Measurements from ENCODE around the gene ATP8A2. TPM values are rescaled to one million over a fixed set of nuclear protein-coding genes. Genes with fewer than 3 reads are reported as not detected.

Gene ATP8A2
- total RNA-seq, 2 donors from 2014 or later, result 0.41 to 1.6 TPM

- TF ChIP-seq CTCF (IDR thresholded peaks at IDR 0.05), result no peak
- Histone ChIP-seq H3K4me3 (no peak overlapping the region), H3K36me3 (no peaks in the 10 kb centered on the region), H3K27me3 (replicated peaks; ENCODE audit: insufficient read depth) (no peaks in the 10 kb centered on the region), H3K4me1 (ENCODE audit: control insufficient read depth in 1 of 2, low read depth in 2 of 2) (no peaks in the 10 kb centered on the region), H3K9me3 (no peaks in the 10 kb centered on the region), H3K27ac (no peak overlapping the region)
- ATAC-seq (ENCODE audit: insufficient number of reproducible peaks, low FRiP score, low read depth) (no peak), DNase-seq (ENCODE audit: low spot score) (no peak)
Measured at GRCh38 chr13:25518441-25518840, 146.7 kb downstream of the ATP8A2 start.

DNA sequence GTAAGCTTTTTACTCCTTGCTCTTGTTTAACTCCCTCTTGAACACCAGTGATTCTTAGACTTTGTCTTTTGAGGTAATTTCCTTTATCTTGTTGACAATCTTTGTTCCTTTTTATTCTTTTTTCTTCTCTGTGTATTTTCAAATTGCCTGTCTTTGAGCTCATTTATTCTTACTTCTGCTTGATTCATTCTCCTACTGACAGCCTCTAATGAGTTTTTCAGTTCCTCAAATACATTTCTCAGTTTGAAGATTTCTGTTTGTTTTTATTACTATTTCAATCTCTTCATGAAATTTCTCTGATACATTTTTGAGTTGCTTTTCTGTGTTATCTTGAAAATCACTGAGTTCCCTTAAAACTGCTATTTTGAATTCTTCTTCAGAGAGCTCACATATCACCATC is 154.1 kb downstream of the ATP8A2 start:
- no peak for DNase-seq (ENCODE audit: low spot score)
- no peak for ATAC-seq (ENCODE audit: insufficient number of reproducible peaks, low FRiP score, low read depth)
- no peak for TF ChIP-seq CTCF (IDR thresholded peaks at IDR 0.05)
- H3K4me1 ChIP-seq (ENCODE audit: control insufficient read depth in 1 of 2, low read depth in 2 of 2), result no peaks in the 10 kb centered on the region
- no peak overlapping the region for H3K27ac ChIP-seq
- H3K9me3 ChIP-seq, result peaks cover 8% of the 10 kb centered on the region
- H3K27me3 ChIP-seq (replicated peaks; ENCODE audit: insufficient read depth), result no peaks in the 10 kb centered on the region
- no peak overlapping the region for H3K4me3 ChIP-seq
- H3K36me3 ChIP-seq, result no peaks in the 10 kb centered on the region

DNA sequence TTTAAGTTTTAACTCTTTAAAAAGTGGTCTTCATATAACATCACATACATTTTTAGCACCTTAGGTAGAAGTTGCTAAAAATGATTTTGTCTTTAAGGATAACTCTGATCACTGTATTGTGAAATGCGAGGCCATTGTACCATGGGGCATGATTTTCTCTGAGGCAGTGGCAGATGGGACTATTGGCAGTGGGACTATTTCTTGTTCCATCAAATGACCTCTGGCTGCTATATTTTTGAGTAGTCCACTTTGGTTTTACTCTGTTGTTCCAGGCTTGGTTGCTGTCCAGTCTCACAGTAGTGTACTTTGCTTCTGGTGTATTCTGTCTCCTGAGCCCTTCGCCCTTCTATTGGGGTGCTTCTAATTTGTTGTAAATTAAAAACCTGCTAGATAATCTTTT is 156.5 kb downstream of the ATP8A2 start:
- Histone ChIP-seq H3K4me3 (no peak overlapping the region), H3K9me3 (peaks cover 8% of the 10 kb centered on the region), H3K36me3 (no peaks in the 10 kb centered on the region), H3K27ac (no peak overlapping the region), H3K4me1 (ENCODE audit: control insufficient read depth in 1 of 2, low read depth in 2 of 2) (no peaks in the 10 kb centered on the region), H3K27me3 (replicated peaks; ENCODE audit: insufficient read depth) (no peaks in the 10 kb centered on the region)
- DNase-seq (ENCODE audit: low spot score) (no peak), ATAC-seq (ENCODE audit: insufficient number of reproducible peaks, low FRiP score, low read depth) (no peak)
- no peak for TF ChIP-seq CTCF (IDR thresholded peaks at IDR 0.05)

DNA sequence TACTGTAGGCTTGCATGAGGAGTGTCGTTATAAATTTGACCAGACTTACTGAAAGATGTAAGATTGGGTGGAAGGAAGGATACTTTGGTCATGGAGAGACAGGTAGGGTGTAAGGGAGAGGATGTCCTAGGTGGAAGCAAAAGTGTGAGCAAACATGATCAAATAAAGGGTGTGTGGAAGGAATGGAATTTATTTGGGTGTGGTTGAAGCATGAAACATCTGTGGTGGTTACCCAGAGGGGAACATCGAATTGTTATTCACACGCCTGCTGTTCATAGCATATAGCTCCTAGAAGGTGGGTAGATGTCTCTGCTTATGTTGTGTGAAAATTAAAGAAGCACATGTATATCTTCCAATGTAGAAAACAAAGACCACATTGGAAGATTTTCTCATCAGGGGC is 157.7 kb downstream of the ATP8A2 start:
- ATAC-seq (ENCODE audit: insufficient number of reproducible peaks, low FRiP score, low read depth) (no peak), DNase-seq (ENCODE audit: low spot score) (no peak)
- Histone ChIP-seq H3K4me3 (no peak overlapping the region), H3K4me1 (ENCODE audit: control insufficient read depth in 1 of 2, low read depth in 2 of 2) (no peaks in the 10 kb centered on the region), H3K27me3 (replicated peaks; ENCODE audit: insufficient read depth) (no peaks in the 10 kb centered on the region), H3K9me3 (peaks cover 8% of the 10 kb centered on the region), H3K36me3 (no peaks in the 10 kb centered on the region), H3K27ac (no peak overlapping the region)
- TF ChIP-seq CTCF (IDR thresholded peaks at IDR 0.05), result no peak

- Histone ChIP-seq H3K27me3 (replicated peaks; ENCODE audit: insufficient read depth) (no peaks in the 10 kb centered on the region), H3K27ac (no peak overlapping the region), H3K4me1 (ENCODE audit: control insufficient read depth in 1 of 2, low read depth in 2 of 2) (no peaks in the 10 kb centered on the region), H3K36me3 (no peaks in the 10 kb centered on the region), H3K9me3 (no peaks in the 10 kb centered on the region), H3K4me3 (no peak overlapping the region)
- no peak for DNase-seq (ENCODE audit: low spot score)
- no peak for TF ChIP-seq CTCF (IDR thresholded peaks at IDR 0.05)
- ATAC-seq (ENCODE audit: insufficient number of reproducible peaks, low FRiP score, low read depth), result no peak
Measured at GRCh38 chr13:25538276-25538675, 166.5 kb downstream of the ATP8A2 start.
